BLaER1 (cell line): ENCODE results near the gene ADCY9.

Experiments used
- H3K27ac ChIP-seq: shearing (Covaris generic); formaldehyde crosslinking; 2 replicates; pipeline ENCODE4 v1.8.1; 2022
- H3K27me3 ChIP-seq: shearing (Covaris generic); formaldehyde crosslinking; 2 replicates; pipeline ENCODE4 v1.8.1; 2022
- H3K36me3 ChIP-seq: shearing (Covaris generic); formaldehyde crosslinking; 2 replicates; pipeline ENCODE4 v1.8.1; 2022
- H3K4me1 ChIP-seq: shearing (Covaris generic); formaldehyde crosslinking; 2 replicates; pipeline ENCODE4 v1.8.1; 2022
- H3K4me2 ChIP-seq: shearing (Covaris generic); formaldehyde crosslinking; 2 replicates; pipeline ENCODE4 v1.8.1; 2022
- H3K4me3 ChIP-seq: shearing (Covaris generic); formaldehyde crosslinking; 2 replicates; pipeline ENCODE4 v1.8.1; 2022
- H3K9ac ChIP-seq: shearing (Covaris generic); formaldehyde crosslinking; 2 replicates; pipeline ENCODE4 v1.8.1; 2022
- H3K9me3 ChIP-seq: shearing (Covaris generic); formaldehyde crosslinking; 2 replicates; pipeline ENCODE4 v1.8.1; 2022
- H4K20me1 ChIP-seq: shearing (Covaris generic); formaldehyde crosslinking; 2 replicates; pipeline ENCODE4 v1.8.1; 2022
- Cebpa-rat ChIP-seq: shearing (Covaris generic); IDR thresholded peaks from 2 replicates; pipeline ENCODE4 v1.8.1; 2022

Gene ADCY9

GRCh38 chr16:4111748-4112696 is 4.2 kb downstream of the ADCY9 start:
- Histone ChIP-seq H3K9ac (peak overlapping the region; percentile 90), H3K9me3 (no peaks in the 10 kb centered on the region), H3K4me1 (peaks cover 68% of the 10 kb centered on the region), H3K4me3 (peak overlapping the region; percentile 92), H3K27me3 (no peaks in the 10 kb centered on the region), H4K20me1 (peaks cover 85% of the 10 kb centered on the region), H3K4me2 (peak overlapping the region; percentile 98), H3K27ac (peak overlapping the region; percentile 86), H3K36me3 (peaks cover 64% of the 10 kb centered on the region)
- TF ChIP-seq Cebpa-rat = no peak

- Histone ChIP-seq H3K9me3 (peaks cover 7% of the 10 kb centered on the region; the same call in 1 of the 2 replicates), H4K20me1 (peaks cover 99% of the 10 kb centered on the region), H3K27ac (no peak overlapping the region), H3K4me1 (peaks cover 77% of the 10 kb centered on the region), H3K36me3 (peaks cover 77% of the 10 kb centered on the region), H3K27me3 (no peaks in the 10 kb centered on the region), H3K4me3 (peak overlapping the region; percentile 92), H3K4me2 (peak overlapping the region; percentile 98), H3K9ac (peak overlapping the region; percentile 90)
- TF ChIP-seq Cebpa-rat = no peak
These were observed 5.6 kb downstream of the ADCY9 start for GRCh38 chr16:4110680-4111079.

- no peak for TF ChIP-seq Cebpa-rat
- H4K20me1 ChIP-seq = peaks cover 100% of the 10 kb centered on the region
- H3K36me3 ChIP-seq = peaks cover 83% of the 10 kb centered on the region
- peaks cover 80% of the 10 kb centered on the region for H3K4me1 ChIP-seq
- no peak overlapping the region for H3K27ac ChIP-seq
- H3K27me3 ChIP-seq = no peaks in the 10 kb centered on the region
- H3K4me2 ChIP-seq = peak overlapping the region; percentile 98
- 0 out of 2 replicates have a peak overlapping the region, but pooled peaks have one; percentile 25 for H3K9ac ChIP-seq
- peaks cover 14% of the 10 kb centered on the region; the same call in 1 of the 2 replicates for H3K9me3 ChIP-seq
- H3K4me3 ChIP-seq = peak overlapping the region; percentile 9; the same call in 1 of the 2 replicates
These were observed 6.2 kb downstream of the ADCY9 start for GRCh38 chr16:4110065-4110464.

GRCh38 chr16:4109250-4109736 is 6.9 kb downstream of the ADCY9 start:
- no peak overlapping the region for H3K4me3 ChIP-seq
- 0 out of 2 replicates have a peak overlapping the region, but pooled peaks have one; percentile 25 for H3K9ac ChIP-seq
- peak overlapping the region; percentile 98 for H3K4me2 ChIP-seq
- TF ChIP-seq Cebpa-rat = no peak
- no peaks in the 10 kb centered on the region for H3K27me3 ChIP-seq
- H3K9me3 ChIP-seq = peaks cover 20% of the 10 kb centered on the region
- peaks cover 83% of the 10 kb centered on the region for H3K36me3 ChIP-seq
- H3K4me1 ChIP-seq = peaks cover 72% of the 10 kb centered on the region
- peaks cover 99% of the 10 kb centered on the region for H4K20me1 ChIP-seq
- no peak overlapping the region for H3K27ac ChIP-seq

- H3K36me3 ChIP-seq = peaks cover 98% of the 10 kb centered on the region
- peak overlapping the region; percentile 12 for H3K9ac ChIP-seq
- peaks cover 92% of the 10 kb centered on the region for H4K20me1 ChIP-seq
- peak overlapping the region; percentile 21; the same call in 1 of the 2 replicates for H3K4me3 ChIP-seq
- H3K27me3 ChIP-seq = no peaks in the 10 kb centered on the region
- H3K27ac ChIP-seq = no peak overlapping the region
- H3K9me3 ChIP-seq = peaks cover 48% of the 10 kb centered on the region
- peaks cover 69% of the 10 kb centered on the region for H3K4me1 ChIP-seq
- TF ChIP-seq Cebpa-rat = no peak
- peak overlapping the region; percentile 59 for H3K4me2 ChIP-seq
These were observed 9.7 kb downstream of the ADCY9 start for GRCh38 chr16:4106516-4106915.

- H3K9me3 ChIP-seq = peaks cover 55% of the 10 kb centered on the region
- H4K20me1 ChIP-seq = peaks cover 92% of the 10 kb centered on the region
These were observed 10.4 kb downstream of the ADCY9 start for GRCh38 chr16:4105848-4106247.

GRCh38 chr16:4103745-4104144 is 12.5 kb downstream of the ADCY9 start:
- no peak for TF ChIP-seq Cebpa-rat
- peaks cover 92% of the 10 kb centered on the region for H4K20me1 ChIP-seq

More at GRCh38 chr16:4105848-4106247, 10.4 kb downstream of the ADCY9 start:
- TF ChIP-seq Cebpa-rat = no peak
- Histone ChIP-seq H3K4me3 (peak overlapping the region; percentile 21; the same call in 1 of the 2 replicates), H3K9ac (peak overlapping the region; percentile 12), H3K27me3 (no peaks in the 10 kb centered on the region), H3K4me2 (peak overlapping the region; percentile 59), H3K4me1 (peaks cover 64% of the 10 kb centered on the region), H3K36me3 (peaks cover 100% of the 10 kb centered on the region), H3K27ac (no peak overlapping the region)

GRCh38 chr16:4101421-4102219 is 14.6 kb downstream of the ADCY9 start:
- H3K9ac ChIP-seq = no peak overlapping the region
- no peaks in the 10 kb centered on the region for H3K27me3 ChIP-seq
- no peak for TF ChIP-seq Cebpa-rat
- H3K4me2 ChIP-seq = peak overlapping the region; percentile 28
- no peak overlapping the region for H3K27ac ChIP-seq
- H3K9me3 ChIP-seq = peaks cover 62% of the 10 kb centered on the region
- peaks cover 90% of the 10 kb centered on the region for H3K36me3 ChIP-seq
- H4K20me1 ChIP-seq = peaks cover 91% of the 10 kb centered on the region
- peaks cover 47% of the 10 kb centered on the region for H3K4me1 ChIP-seq
- H3K4me3 ChIP-seq = no peak overlapping the region

More at GRCh38 chr16:4103745-4104144, 12.5 kb downstream of the ADCY9 start:
- Histone ChIP-seq H3K9ac (no peak overlapping the region), H3K9me3 (peaks cover 62% of the 10 kb centered on the region), H3K4me3 (no peak overlapping the region), H3K4me2 (no peak overlapping the region), H3K4me1 (peaks cover 54% of the 10 kb centered on the region), H3K27ac (no peak overlapping the region), H3K36me3 (peaks cover 99% of the 10 kb centered on the region), H3K27me3 (no peaks in the 10 kb centered on the region)

GRCh38 chr16:4098501-4098900 is 17.7 kb downstream of the ADCY9 start:
- Histone ChIP-seq H3K4me1 (peaks cover 64% of the 10 kb centered on the region), H3K4me3 (no peak overlapping the region), H3K27me3 (no peaks in the 10 kb centered on the region), H4K20me1 (peaks cover 93% of the 10 kb centered on the region), H3K9ac (no peak overlapping the region), H3K36me3 (peaks cover 78% of the 10 kb centered on the region), H3K4me2 (no peak overlapping the region), H3K9me3 (peaks cover 34% of the 10 kb centered on the region), H3K27ac (no peak overlapping the region)
- TF ChIP-seq Cebpa-rat = no peak
